Sigmoid colon (tissue), 7 donors: Measurements from ENCODE around the gene SLIT1. TPM values are rescaled to one million over a fixed set of nuclear protein-coding genes. Genes with fewer than 3 reads are reported as not detected.

ENCODE experiments used
- DNase-seq: peaks from one replicate; pipeline ENCODE4 v3.0.0-alpha.2; 2019
- H3K27ac ChIP-seq, 4 donors: fragments of 200-600 bp; sonication (generic); one replicate each; pipeline ENCODE4 v1.5.1; 2016 to 2019; ENCODE audit warnings: mild to moderate bottlenecking in 1 of 4
- H3K27me3 ChIP-seq, 3 donors: fragments of 200-600 bp; sonication (generic); one replicate each; pipeline ENCODE4 v1.5.1; 2019; ENCODE audit warnings: mild to moderate bottlenecking in 1 of 3
- H3K36me3 ChIP-seq, 4 donors: fragments of 200-600 bp; sonication (generic); one replicate each; pipeline ENCODE4 v1.5.1; 2016 to 2019
- H3K4me1 ChIP-seq, 4 donors: fragments of 200-600 bp; sonication (generic); one replicate each; pipeline ENCODE4 v1.5.1; 2017 to 2019
- H3K4me3 ChIP-seq, 4 donors: fragments of 200-600 bp; sonication (generic); one replicate each; pipeline ENCODE4 v1.5.1; 2017 to 2019; ENCODE audit warnings: mild to moderate bottlenecking in 2 of 4, moderate library complexity in 1 of 4
- H3K9me3 ChIP-seq, 4 donors: fragments of 200-600 bp in 3 of 4; sonication (generic) in 3 of 4; one replicate each; pipeline versions ENCODE4 v1.5.1 to v1.6.1; 2013 to 2019
- CTCF ChIP-seq, 4 experiments: fragments of 450-650 bp in 3 of 4; fragments of 200-600 bp in 1 of 4; IDR thresholded peaks; one replicate each; pipeline ENCODE4 v1.5.1; 2016 to 2019; ENCODE audit warnings: antibody characterized with exemption in 4 of 4, mild to moderate bottlenecking in 3 of 4, moderate library complexity in 2 of 4
- EP300 ChIP-seq, 4 donors: sonication (generic); formaldehyde crosslinking; IDR thresholded peaks; one replicate each; pipeline ENCODE4 v1.6.1; 2017; ENCODE audit warnings: antibody characterized with exemption in 4 of 4
- POLR2A ChIP-seq, 2 donors: fragments of 450-650 bp; IDR thresholded peaks; one replicate each; pipeline ENCODE4 v1.6.1; 2016; ENCODE audit warnings: antibody characterized with exemption in 2 of 2, mild to moderate bottlenecking in 2 of 2, moderate library complexity in 2 of 2
- POLR2AphosphoS5 ChIP-seq, 4 donors: sonication (generic); formaldehyde crosslinking; IDR thresholded peaks; one replicate each; pipeline ENCODE4 v1.6.1; 2017; ENCODE audit warnings: antibody characterized with exemption in 4 of 4
- WGBS, 2 donors: extraction: QIAGEN DNeasy Blood & Tissue Kit; methylation state at CpG; one replicate each; pipeline ENCODE4 v1.1.7; 2013; 5-methylcytosine and 5-hydroxymethylcytosine counted together
- intact Hi-C: fragments of 100-400 bp; cut with DNase I; formaldehyde crosslinking; loops from one replicate; pipeline ENCODE4 v1.15.1; 2023
- polyA plus RNA-seq, 3 donors: library from polyadenylated mRNA; stranded (reverse); fragments of 200-250 nt; gene quantifications; one replicate each; pipeline ENCODE4 v1.2.3, GENCODE V29; 2013
- total RNA-seq, 4 donors: library from RNA; depleted of rRNA; stranded (reverse); fragments of >200 nt; gene quantifications; one replicate each; pipeline ENCODE4 v1.1.0, GENCODE V29; 2016
- donor health status: healthy with polysubstance abuse.
- donor health status: Bipolar disorder and iron deficiency.
- donor health status: healthy.

SLIT1 gene
- total and polyA plus RNA-seq, 7 donors = under 0.01 to 1.4 (median 0.58) TPM; not detected in 1

- H3K27ac ChIP-seq = no peak overlapping the region
- DNase-seq = peak; percentile 28
- no peaks in the 10 kb centered on the region for H3K4me1 ChIP-seq
- WGBS, 2 donors = 41 to 42% methylated on average over 23 of the region's 23 CpGs
- H3K27me3 ChIP-seq = peaks cover 0 to 26% (median 0%) of the 10 kb centered on the region in 3 donors
- no peak for TF ChIP-seq POLR2A (IDR thresholded peaks at IDR 0.05)
- TF ChIP-seq EP300 (IDR thresholded peaks at IDR 0.05) = no peak
- TF ChIP-seq POLR2AphosphoS5 (IDR thresholded peaks at IDR 0.05) = no peak
- no peak for TF ChIP-seq CTCF (IDR thresholded peaks at IDR 0.05)
- H3K4me3 ChIP-seq = no peak overlapping the region
- intact Hi-C loops = no loop called here
- H3K9me3 ChIP-seq = no peaks in the 10 kb centered on the region
- H3K36me3 ChIP-seq = no peaks in the 10 kb centered on the region
Observed at GRCh38 chr10:97140049-97140846, 45.5 kb downstream of the SLIT1 start.

DNA sequence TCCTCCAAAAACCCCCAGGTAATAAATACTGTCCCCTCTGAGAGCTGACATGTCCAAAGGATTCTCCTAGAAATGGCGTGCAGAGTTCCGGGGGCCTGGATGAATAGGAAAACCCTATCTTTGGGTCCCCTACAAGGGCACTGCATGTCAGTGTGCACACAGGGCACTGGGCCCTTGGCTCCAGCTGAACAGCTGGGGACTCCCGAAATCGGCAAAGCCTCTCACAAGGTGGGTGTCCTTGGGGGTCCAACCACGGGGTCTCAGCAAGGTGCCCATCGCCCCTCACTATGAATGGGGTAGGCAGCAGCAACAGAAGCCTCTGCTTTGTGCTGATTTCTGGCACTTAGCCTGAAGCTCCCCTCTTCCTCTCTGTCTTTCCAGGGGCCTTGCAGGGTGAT lies 46.1 kb downstream of the SLIT1 start:
- intact Hi-C loops = no loop called here
- no peaks in the 10 kb centered on the region for H3K36me3 ChIP-seq
- no peaks in the 10 kb centered on the region for H3K4me1 ChIP-seq
- H3K27me3 ChIP-seq = peaks cover 0 to 26% (median 0%) of the 10 kb centered on the region in 3 donors
- H3K9me3 ChIP-seq = no peaks in the 10 kb centered on the region
- peak; percentile 39 for DNase-seq
- WGBS, 2 donors = 78 to 88% methylated on average over 6 of the region's 6 CpGs
- H3K4me3 ChIP-seq = no peak overlapping the region
- TF ChIP-seq POLR2A (IDR thresholded peaks at IDR 0.05) (no peak), CTCF (IDR thresholded peaks at IDR 0.05) (no peak), EP300 (IDR thresholded peaks at IDR 0.05) (no peak), POLR2AphosphoS5 (IDR thresholded peaks at IDR 0.05) (no peak)
- no peak overlapping the region for H3K27ac ChIP-seq

DNA sequence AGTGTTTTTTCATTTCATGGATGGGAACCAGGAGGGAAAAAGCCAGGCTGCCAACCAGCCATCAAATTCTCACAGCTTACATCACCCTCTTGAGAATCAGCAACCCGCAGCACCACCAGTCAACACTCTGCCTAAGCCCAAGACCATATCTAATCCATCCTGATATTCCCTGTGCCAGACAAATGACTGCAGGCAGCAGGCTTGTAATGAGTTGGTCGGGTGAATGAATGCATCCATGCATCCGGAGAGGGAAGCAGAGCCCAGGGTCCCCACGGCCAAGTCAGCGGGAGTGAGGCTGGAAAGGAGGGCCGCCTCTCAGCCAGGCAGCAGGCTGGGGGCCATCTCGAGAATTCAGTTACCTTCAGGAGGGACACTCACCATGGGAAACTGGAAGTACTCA lies 46.9 kb downstream of the SLIT1 start:
- no peak overlapping the region for H3K27ac ChIP-seq
- peaks cover 0 to 26% (median 0%) of the 10 kb centered on the region in 3 donors for H3K27me3 ChIP-seq
- no peak overlapping the region for H3K4me3 ChIP-seq
- H3K36me3 ChIP-seq = no peaks in the 10 kb centered on the region
- TF ChIP-seq POLR2AphosphoS5 (IDR thresholded peaks at IDR 0.05) = no peak
- TF ChIP-seq EP300 (IDR thresholded peaks at IDR 0.05) = no peak
- TF ChIP-seq POLR2A (IDR thresholded peaks at IDR 0.05) = no peak
- no peak for TF ChIP-seq CTCF (IDR thresholded peaks at IDR 0.05)
- intact Hi-C loops = no loop called here
- WGBS, 2 donors = 87 to 89% methylated on average over 7 of the region's 7 CpGs
- no peak for DNase-seq
- no peaks in the 10 kb centered on the region for H3K4me1 ChIP-seq
- no peaks in the 10 kb centered on the region for H3K9me3 ChIP-seq

DNA sequence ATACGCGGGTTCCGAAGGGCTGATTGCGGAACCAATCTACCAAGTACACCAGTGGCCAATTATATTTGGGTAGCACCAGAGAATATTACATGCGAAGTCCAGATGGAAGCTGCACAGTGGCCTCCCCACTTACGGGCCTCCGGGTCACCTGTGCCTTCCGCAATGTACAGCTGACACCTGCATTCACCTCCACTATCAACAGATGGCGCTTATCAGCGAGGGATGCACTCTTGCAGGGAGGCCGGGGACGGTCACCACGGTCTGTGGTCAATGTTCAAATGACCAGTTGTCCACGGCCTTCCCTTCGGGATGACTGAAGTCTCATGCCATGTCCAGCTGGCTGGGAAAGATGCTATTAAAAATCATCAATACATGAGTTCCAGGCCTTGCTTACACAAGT lies 47.6 kb downstream of the SLIT1 start:
- TF ChIP-seq CTCF (IDR thresholded peaks at IDR 0.05) (no peak), POLR2A (IDR thresholded peaks at IDR 0.05) (no peak), EP300 (IDR thresholded peaks at IDR 0.05) (no peak), POLR2AphosphoS5 (IDR thresholded peaks at IDR 0.05) (no peak)
- DNase-seq = no peak
- Histone ChIP-seq H3K36me3 (no peaks in the 10 kb centered on the region), H3K27me3 (peaks cover 0 to 26% (median 0%) of the 10 kb centered on the region in 3 donors), H3K4me3 (no peak overlapping the region), H3K27ac (no peak overlapping the region), H3K9me3 (no peaks in the 10 kb centered on the region), H3K4me1 (no peaks in the 10 kb centered on the region)
- WGBS, 2 donors = 42 to 72% methylated on average over 15 of the region's 15 CpGs
- intact Hi-C loops = no loop called here
